Activated T-helper 17 cell treated with anti-CD3 and anti-CD28 coated beads, Interleukin-2, amount 50 U/mL, for 72 hours (primary cell): ENCODE measurements around the gene LRRC4C. TPM values are rescaled to one million over a fixed set of nuclear protein-coding genes. Genes with fewer than 3 reads are reported as not detected.

Experiments used
- ATAC-seq: fragments of 150-1000 bp; cut with Tn5 transposase; replicated peaks from 2 replicates; pipeline ENCODE4 v1.10.0; 2021; ENCODE audit warnings: mild to moderate bottlenecking, moderate library complexity
- H3K27ac Mint-ChIP-seq: one replicate; pipeline ENCODE4 v1.8.0; 2022; ENCODE audit warnings: mixed read lengths
- H3K27me3 Mint-ChIP-seq: one replicate; pipeline ENCODE4 v1.8.0; 2022; ENCODE audit warnings: mixed read lengths
- H3K36me3 Mint-ChIP-seq: one replicate; pipeline ENCODE4 v1.8.0; 2022; ENCODE audit warnings: low read depth, mild to moderate bottlenecking, mixed read lengths
- H3K4me1 Mint-ChIP-seq: one replicate; pipeline ENCODE4 v1.8.0; 2022; ENCODE audit warnings: mixed read lengths
- H3K4me3 Mint-ChIP-seq: one replicate; pipeline ENCODE4 v1.8.0; 2022; ENCODE audit warnings: mild to moderate bottlenecking, mixed read lengths
- H3K9me3 Mint-ChIP-seq: one replicate; pipeline ENCODE4 v1.8.0; 2022; ENCODE audit warnings: mixed read lengths
- total RNA-seq, 2 donors: library from RNA; stranded (reverse); gene quantifications; one replicate each; pipeline ENCODE4 v1.2.3, GENCODE V29; 2022

Gene LRRC4C
- not detected for total RNA-seq

- Mint-ChIP-seq H3K36me3 (no peaks in the 10 kb centered on the region), H3K4me1 (no peaks in the 10 kb centered on the region), H3K27ac (no peak within 1 kb of the TSS), H3K27me3 (peaks cover 8% of the 10 kb centered on the region), H3K9me3 (no peaks in the 10 kb centered on the region), H3K4me3 (no peak within 1 kb of the TSS)
- ATAC-seq: no peak
Observed at GRCh38 chr11:41459465-41460401, at the start of gene LRRC4C. Gene LRRC4C (minus strand): TSS chr11:41459652.

GRCh38 chr11:41508121-41508520, 48.7 kb upstream of the LRRC4C start:
- no peak overlapping the region for H3K27ac Mint-ChIP-seq
- no peaks in the 10 kb centered on the region for H3K36me3 Mint-ChIP-seq
- no peaks in the 10 kb centered on the region for H3K27me3 Mint-ChIP-seq
- peaks cover 21% of the 10 kb centered on the region for H3K9me3 Mint-ChIP-seq
- H3K4me3 Mint-ChIP-seq: no peak overlapping the region
- ATAC-seq: no peak
- H3K4me1 Mint-ChIP-seq: no peaks in the 10 kb centered on the region

GRCh38 chr11:41499429-41499828, 40.0 kb upstream of the LRRC4C start:
- Mint-ChIP-seq H3K4me1 (no peaks in the 10 kb centered on the region), H3K9me3 (peaks cover 29% of the 10 kb centered on the region), H3K27ac (no peak overlapping the region), H3K36me3 (no peaks in the 10 kb centered on the region), H3K27me3 (no peaks in the 10 kb centered on the region), H3K4me3 (no peak overlapping the region)
- no peak for ATAC-seq

- Mint-ChIP-seq H3K27me3 (no peaks in the 10 kb centered on the region), H3K27ac (no peak overlapping the region)
Observed at GRCh38 chr11:41498726-41499125, 39.3 kb upstream of the LRRC4C start.

GRCh38 chr11:41497974-41498373, 38.5 kb upstream of the LRRC4C start:
- peaks cover 25% of the 10 kb centered on the region for H3K9me3 Mint-ChIP-seq
- no peak for ATAC-seq
- no peaks in the 10 kb centered on the region for H3K4me1 Mint-ChIP-seq
- no peak overlapping the region for H3K4me3 Mint-ChIP-seq
- no peaks in the 10 kb centered on the region for H3K27me3 Mint-ChIP-seq
- H3K36me3 Mint-ChIP-seq: no peaks in the 10 kb centered on the region
- H3K27ac Mint-ChIP-seq: no peak overlapping the region

More at GRCh38 chr11:41498726-41499125, 39.3 kb upstream of the LRRC4C start:
- no peak overlapping the region for H3K4me3 Mint-ChIP-seq
- ATAC-seq: no peak
- peaks cover 26% of the 10 kb centered on the region for H3K9me3 Mint-ChIP-seq
- H3K36me3 Mint-ChIP-seq: no peaks in the 10 kb centered on the region
- H3K4me1 Mint-ChIP-seq: no peaks in the 10 kb centered on the region

- no peak for ATAC-seq
- no peaks in the 10 kb centered on the region for H3K4me1 Mint-ChIP-seq
- H3K36me3 Mint-ChIP-seq: no peaks in the 10 kb centered on the region
- no peaks in the 10 kb centered on the region for H3K27me3 Mint-ChIP-seq
- H3K4me3 Mint-ChIP-seq: no peak overlapping the region
- peaks cover 29% of the 10 kb centered on the region for H3K9me3 Mint-ChIP-seq
- no peak overlapping the region for H3K27ac Mint-ChIP-seq
Observed at GRCh38 chr11:41494716-41495115, 35.3 kb upstream of the LRRC4C start.

- peaks cover 21% of the 10 kb centered on the region for H3K9me3 Mint-ChIP-seq
- no peaks in the 10 kb centered on the region for H3K27me3 Mint-ChIP-seq
- H3K4me3 Mint-ChIP-seq: no peak overlapping the region
- H3K4me1 Mint-ChIP-seq: no peaks in the 10 kb centered on the region
- ATAC-seq: no peak
- no peaks in the 10 kb centered on the region for H3K36me3 Mint-ChIP-seq
- no peak overlapping the region for H3K27ac Mint-ChIP-seq
Observed at GRCh38 chr11:41486424-41486823, 27.0 kb upstream of the LRRC4C start.

GRCh38 chr11:41483956-41484355, 24.5 kb upstream of the LRRC4C start:
- Mint-ChIP-seq H3K4me3 (no peak overlapping the region), H3K9me3 (peaks cover 11% of the 10 kb centered on the region), H3K36me3 (no peaks in the 10 kb centered on the region), H3K27me3 (no peaks in the 10 kb centered on the region), H3K4me1 (no peaks in the 10 kb centered on the region), H3K27ac (no peak overlapping the region)
- no peak for ATAC-seq

GRCh38 chr11:41479179-41479578, 19.7 kb upstream of the LRRC4C start:
- ATAC-seq: no peak
- H3K36me3 Mint-ChIP-seq: no peaks in the 10 kb centered on the region
- H3K4me1 Mint-ChIP-seq: no peaks in the 10 kb centered on the region
- H3K27me3 Mint-ChIP-seq: no peaks in the 10 kb centered on the region
- H3K27ac Mint-ChIP-seq: no peak overlapping the region
- H3K9me3 Mint-ChIP-seq: peaks cover 11% of the 10 kb centered on the region
- H3K4me3 Mint-ChIP-seq: no peak overlapping the region

GRCh38 chr11:41461057-41461681, 1.7 kb upstream of the LRRC4C start:
- Mint-ChIP-seq H3K4me3 (no peak overlapping the region), H3K27ac (no peak overlapping the region), H3K27me3 (peaks cover 8% of the 10 kb centered on the region), H3K36me3 (no peaks in the 10 kb centered on the region), H3K9me3 (no peaks in the 10 kb centered on the region), H3K4me1 (no peaks in the 10 kb centered on the region)
- no peak for ATAC-seq

GRCh38 chr11:41458641-41459040, 811 bp downstream of the LRRC4C start:
- no peaks in the 10 kb centered on the region for H3K4me1 Mint-ChIP-seq
- no peak overlapping the region for H3K4me3 Mint-ChIP-seq
- no peak for ATAC-seq
- peaks cover 8% of the 10 kb centered on the region for H3K27me3 Mint-ChIP-seq
- no peak overlapping the region for H3K27ac Mint-ChIP-seq
- H3K9me3 Mint-ChIP-seq: no peaks in the 10 kb centered on the region
- no peaks in the 10 kb centered on the region for H3K36me3 Mint-ChIP-seq

- no peak overlapping the region for H3K27ac Mint-ChIP-seq
- no peaks in the 10 kb centered on the region for H3K9me3 Mint-ChIP-seq
- ATAC-seq: no peak
- no peak overlapping the region for H3K4me3 Mint-ChIP-seq
- H3K4me1 Mint-ChIP-seq: no peaks in the 10 kb centered on the region
- peaks cover 8% of the 10 kb centered on the region for H3K27me3 Mint-ChIP-seq
- H3K36me3 Mint-ChIP-seq: no peaks in the 10 kb centered on the region
Observed at GRCh38 chr11:41458154-41458553, 1.3 kb downstream of the LRRC4C start.

GRCh38 chr11:41457216-41458014, 2.0 kb downstream of the LRRC4C start:
- H3K4me3 Mint-ChIP-seq: no peak overlapping the region

GRCh38 chr11:41456269-41456668, 3.2 kb downstream of the LRRC4C start:
- Mint-ChIP-seq H3K36me3 (no peaks in the 10 kb centered on the region), H3K4me3 (no peak overlapping the region), H3K4me1 (no peaks in the 10 kb centered on the region), H3K9me3 (peaks cover 2% of the 10 kb centered on the region), H3K27me3 (peaks cover 8% of the 10 kb centered on the region), H3K27ac (no peak overlapping the region)
- ATAC-seq: no peak

More at GRCh38 chr11:41457216-41458014, 2.0 kb downstream of the LRRC4C start:
- no peaks in the 10 kb centered on the region for H3K4me1 Mint-ChIP-seq
- no peak overlapping the region for H3K27ac Mint-ChIP-seq
- H3K36me3 Mint-ChIP-seq: no peaks in the 10 kb centered on the region
- peaks cover 8% of the 10 kb centered on the region for H3K27me3 Mint-ChIP-seq
- ATAC-seq: no peak
- no peaks in the 10 kb centered on the region for H3K9me3 Mint-ChIP-seq
